Caco-2 (cell line): Measurements from ENCODE around the gene FAM135A. TPM values are rescaled to one million over a fixed set of nuclear protein-coding genes. Genes with fewer than 3 reads are reported as not detected.
"Not testable (repeated sequence)": the region's sequence is repeated elsewhere in the genome, so short reads cannot be mapped to it uniquely, and the experiment has no call there.

Source experiments
- BruUV-seq: library from RNA; stranded (reverse); fragments of 400-500 nt; replicated peaks from 2 replicates; lab custom pipeline; 2021; lab: Mats Ljungman, UMichigan
- CTCF ChIA-PET: fragments of 300-600 bp; sonication (Branson Sonifier 250); formaldehyde crosslinking; loops from one replicate; lab custom pipeline; 2022; ENCODE audit warnings: antibody characterized with exemption; lab: Charles Lee
- POLR2A ChIA-PET: fragments of 300-600 bp; sonication (Branson Sonifier 250); formaldehyde crosslinking; loops from one replicate; lab custom pipeline; 2022; ENCODE audit warnings: antibody characterized with exemption; lab: Charles Lee
- DNase-seq, 2 experiments: peaks; one replicate each; pipeline versions ENCODE4 v3.0.0 to v3.0.0-alpha.2; 2020 to 2022
- H3K27me3 ChIP-seq: replicated peaks from 2 replicates; pipeline ENCODE4 v1.6.0; 2011; ENCODE audit warnings: low read length; ENCODE audit not compliant: control insufficient read depth, insufficient read depth
- H3K36me3 ChIP-seq: 2 replicates; pipeline ENCODE4 v1.5.1; 2011; ENCODE audit warnings: low read length; ENCODE audit not compliant: control insufficient read depth, insufficient read depth
- H3K4me1 ChIP-seq: fragments of 250-450 bp; sonication (Bioruptor Pico); 2 replicates; pipeline ENCODE4 v1.5.1; 2020; ENCODE audit warnings: mild to moderate bottlenecking
- H3K4me3 ChIP-seq: 2 replicates; pipeline ENCODE4 v1.5.1; 2011; ENCODE audit warnings: low read depth, mild to moderate bottlenecking, control low read depth, low read length
- H3K9me3 ChIP-seq: fragments of 250-450 bp; sonication (Bioruptor Pico); 2 replicates; pipeline ENCODE4 v1.5.1; 2020; ENCODE audit warnings: mild to moderate bottlenecking, moderate library complexity
- H3K27ac Mint-ChIP-seq: one replicate; pipeline ENCODE4 v1.8.0; 2022; ENCODE audit warnings: mixed read lengths; ENCODE audit not compliant: unreplicated experiment
- H3K27me3 Mint-ChIP-seq: one replicate; pipeline ENCODE4 v1.8.0; 2022; ENCODE audit warnings: mixed read lengths; ENCODE audit not compliant: insufficient read depth, unreplicated experiment
- H3K36me3 Mint-ChIP-seq: one replicate; pipeline ENCODE4 v1.8.0; 2022; ENCODE audit warnings: mild to moderate bottlenecking, mixed read lengths; ENCODE audit not compliant: insufficient read depth, unreplicated experiment
- H3K4me1 Mint-ChIP-seq: one replicate; pipeline ENCODE4 v1.8.0; 2022; ENCODE audit warnings: low read depth, mixed read lengths; ENCODE audit not compliant: unreplicated experiment
- H3K4me3 Mint-ChIP-seq: one replicate; pipeline ENCODE4 v1.8.0; 2022; ENCODE audit warnings: mild to moderate bottlenecking, moderate library complexity, mixed read lengths; ENCODE audit not compliant: unreplicated experiment
- H3K9me3 Mint-ChIP-seq: one replicate; pipeline ENCODE4 v1.8.0; 2022; ENCODE audit warnings: mixed read lengths; ENCODE audit not compliant: unreplicated experiment
- CTCF ChIP-seq, 2 experiments: fragments of 200-600 bp in 1 of 2; IDR thresholded peaks; 1 replicate in 1 of 2; 2 replicates in 1 of 2; pipeline versions ENCODE4 v1.5.1 to v1.8.0; 2011 to 2022; ENCODE audit warnings: antibody characterized with exemption in 1 of 2, control low read depth in 1 of 2, inconsistent platforms in 1 of 2, low read depth in 1 of 2, low read length in 1 of 2, mild to moderate bottlenecking in 1 of 2, moderate library complexity in 1 of 2; ENCODE audit not compliant: insufficient read depth in 1 of 2, severe bottlenecking in 1 of 2, unreplicated experiment in 1 of 2
- intact Hi-C: fragments of 100-400 bp; cut with micrococcal nuclease; formaldehyde crosslinking; loops from one replicate; pipeline ENCODE4 v1.10.0; 2022; ENCODE audit not compliant: unreplicated experiment
- total RNA-seq: library from RNA; stranded (reverse); gene quantifications from 2 replicates; pipeline ENCODE4 v1.2.3, GENCODE V29; 2022

Gene FAM135A
- total RNA-seq, 1 experiment from 2014 or later = 18.7 TPM

GRCh38 chr6:70604254-70604653 lies 190.9 kb downstream of the FAM135A start:
- no peaks in the 10 kb centered on the region for H3K27me3 Mint-ChIP-seq
- no peak overlapping the region for H3K27ac Mint-ChIP-seq
- H3K4me3 Mint-ChIP-seq = no peak overlapping the region
- H3K4me3 ChIP-seq = no peak overlapping the region
- H3K4me1 ChIP-seq = no peaks in the 10 kb centered on the region
- intact Hi-C loops = no loop called here
- H3K36me3 ChIP-seq = no peaks in the 10 kb centered on the region
- ChIA-PET POLR2A (no interaction called here), CTCF (no interaction called here)
- no TSS peak for BruUV-seq
- no peaks in the 10 kb centered on the region for H3K9me3 Mint-ChIP-seq
- no peak for TF ChIP-seq CTCF (IDR thresholded peaks at IDR 0.05; ENCODE audit: insufficient read depth in 1 of 2, low read depth in 1 of 2, low read length in 1 of 2, severe bottlenecking in 1 of 2, unreplicated experiment in 1 of 2)
- H3K27me3 ChIP-seq = no peaks in the 10 kb centered on the region
- H3K9me3 ChIP-seq = no peaks in the 10 kb centered on the region
- H3K4me1 Mint-ChIP-seq = no peaks in the 10 kb centered on the region
- H3K36me3 Mint-ChIP-seq = no peaks in the 10 kb centered on the region
- no peak for DNase-seq

GRCh38 chr6:70607371-70607770 lies 194.1 kb downstream of the FAM135A start:
- BruUV-seq, H3K4me3 Mint-ChIP-seq, H3K4me3 ChIP-seq: not testable (repeated sequence)

GRCh38 chr6:70609181-70609580 lies 195.9 kb downstream of the FAM135A start:
- H3K36me3 ChIP-seq, intact Hi-C loops, POLR2A ChIA-PET, CTCF ChIA-PET, H3K4me3 ChIP-seq, H3K4me3 Mint-ChIP-seq, H3K27me3 Mint-ChIP-seq, H3K9me3 ChIP-seq, H3K4me1 ChIP-seq, H3K9me3 Mint-ChIP-seq, BruUV-seq, H3K4me1 Mint-ChIP-seq, H3K36me3 Mint-ChIP-seq, H3K27ac Mint-ChIP-seq, H3K27me3 ChIP-seq, DNase-seq: not testable (repeated sequence)

More at GRCh38 chr6:70607371-70607770, 194.1 kb downstream of the FAM135A start:
- intact Hi-C loops, H3K4me1 Mint-ChIP-seq, CTCF ChIA-PET, POLR2A ChIA-PET, DNase-seq, H3K4me1 ChIP-seq, H3K27me3 Mint-ChIP-seq, H3K36me3 Mint-ChIP-seq, H3K9me3 ChIP-seq, H3K36me3 ChIP-seq, H3K27ac Mint-ChIP-seq, H3K9me3 Mint-ChIP-seq, H3K27me3 ChIP-seq: not testable (repeated sequence)

Other genes starting within 250 kb of the FAM135A start
- not detected in 2 replicates for gene COL9A1, start 110.4 kb upstream of the FAM135A start, total RNA-seq
- 8.4 and 10.9 TPM in 2 replicates for gene SDHAF4, start 153.4 kb downstream of the FAM135A start, total RNA-seq